ENCODE data around the gene RAPH1.
"Not testable (repeated sequence)": the region's sequence is repeated elsewhere in the genome, so short reads cannot be mapped to it uniquely, and the experiment has no call there.

RAPH1 gene

DNA sequence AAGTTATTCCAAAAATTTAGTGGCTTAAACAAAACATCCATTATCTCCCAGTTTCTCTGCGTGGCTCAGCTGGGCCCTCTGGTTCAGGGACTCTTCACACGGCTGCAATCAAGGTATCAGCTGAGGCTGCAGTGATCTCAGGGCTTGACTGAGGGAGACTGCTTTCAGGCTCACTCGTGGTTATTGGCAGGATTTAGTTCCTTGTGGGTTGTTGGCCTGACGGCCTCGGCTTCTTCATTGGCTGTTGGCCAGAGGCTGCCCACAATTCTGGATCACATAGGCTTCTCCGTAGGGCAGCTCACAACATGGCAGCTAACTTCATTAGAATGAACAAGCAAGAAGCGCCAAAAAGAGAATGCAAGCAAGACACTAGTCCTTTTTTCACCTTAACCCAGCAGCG is 116.8 kb downstream of the RAPH1 start:
- no peak for DNase-seq

DNA sequence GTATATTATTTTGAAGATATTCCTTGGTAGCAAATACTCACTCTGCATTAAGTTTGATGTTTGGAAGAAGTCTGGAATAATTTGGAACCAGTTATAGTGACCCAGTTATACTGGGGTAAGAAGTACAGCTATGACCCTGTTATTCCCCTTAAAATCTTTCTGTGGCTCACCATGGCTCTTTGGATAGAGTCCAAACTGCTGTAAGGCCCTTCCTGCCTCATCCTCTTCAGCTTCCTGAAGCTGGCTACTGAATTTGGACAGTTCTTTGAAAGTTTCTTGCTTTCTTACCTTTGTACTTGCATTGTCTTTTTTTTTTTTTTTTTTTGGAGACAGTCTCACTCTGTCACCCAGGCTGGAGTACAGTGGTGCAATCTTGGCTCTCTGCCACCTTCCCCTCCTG is 121.3 kb downstream of the RAPH1 start:
- DNase-seq, result no peak

DNA sequence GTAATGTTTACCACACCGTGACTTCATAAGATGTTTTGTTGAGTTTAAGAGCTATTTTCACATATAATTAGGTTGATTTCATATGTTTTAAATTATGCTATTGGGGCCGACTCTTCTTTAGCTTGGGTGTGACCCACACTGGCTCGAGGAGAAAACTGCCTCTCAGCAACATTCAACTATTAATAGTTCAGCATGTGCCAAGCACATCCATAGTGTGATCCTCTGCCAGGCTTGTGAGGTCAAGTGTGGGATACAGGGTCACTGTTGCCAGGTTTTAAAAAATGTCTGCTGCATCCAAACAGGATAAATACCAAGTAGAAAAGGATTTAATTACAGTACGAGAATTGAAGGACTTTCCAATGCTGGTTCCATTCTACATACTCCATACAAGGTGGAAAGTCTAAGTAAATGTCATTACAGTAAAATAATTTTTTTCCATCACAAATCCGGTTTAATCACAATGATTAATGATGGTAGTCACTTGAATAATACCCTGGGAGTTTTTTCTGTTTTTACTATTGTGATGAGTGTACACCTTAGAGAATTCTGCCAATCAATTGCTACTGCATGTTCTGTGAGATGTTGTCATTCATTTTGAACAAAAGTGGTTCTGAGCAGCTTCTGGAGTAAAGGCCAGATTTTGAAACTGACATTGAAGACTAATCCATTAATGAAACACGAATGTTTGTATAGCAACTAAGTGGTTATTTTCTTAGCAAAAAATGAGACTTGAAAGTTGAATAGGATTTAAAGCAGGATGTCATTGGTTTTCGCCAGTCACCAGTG is 122.4 kb downstream of the RAPH1 start:
- DNase-seq, result no peak

DNA sequence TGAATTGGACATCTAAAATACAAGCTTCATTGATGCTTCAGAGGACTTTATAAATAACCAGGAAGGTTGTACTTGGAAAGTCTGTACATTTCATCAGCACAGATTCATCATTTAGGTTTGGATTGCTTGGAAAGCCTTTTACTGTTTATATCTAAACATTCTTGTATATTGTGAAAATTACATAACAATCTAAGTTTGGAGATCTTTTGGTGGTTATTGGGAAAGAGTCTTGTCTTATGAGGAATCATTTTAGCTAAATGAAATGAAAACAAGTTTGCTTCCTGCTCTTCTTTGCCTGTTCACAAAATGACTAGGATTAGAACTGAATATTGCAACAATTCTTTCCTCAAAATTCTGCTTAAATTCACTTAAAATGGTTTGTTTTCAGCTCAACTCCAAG is 127.6 kb downstream of the RAPH1 start:
- DNase-seq, result no peak

DNA sequence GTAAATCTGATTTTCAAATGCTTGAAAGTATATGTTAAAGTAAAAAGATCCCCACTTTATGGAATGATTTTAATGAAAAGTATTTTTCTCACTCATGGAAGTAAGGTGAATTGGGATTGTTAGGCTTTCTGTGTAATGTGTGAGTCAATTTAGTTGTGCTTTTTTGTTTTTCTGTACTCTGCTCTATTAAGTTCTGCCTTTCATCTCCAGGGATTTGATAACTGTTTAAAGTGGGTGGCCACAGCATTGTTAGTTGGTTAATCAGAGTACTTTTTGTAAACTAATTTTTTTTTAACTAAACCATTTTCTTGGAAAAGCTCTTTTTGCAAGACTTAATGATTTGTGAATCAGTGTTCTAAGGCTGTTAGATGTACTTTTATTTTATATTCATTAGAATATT is 130.1 kb downstream of the RAPH1 start:
- DNase-seq, result no peak

DNA sequence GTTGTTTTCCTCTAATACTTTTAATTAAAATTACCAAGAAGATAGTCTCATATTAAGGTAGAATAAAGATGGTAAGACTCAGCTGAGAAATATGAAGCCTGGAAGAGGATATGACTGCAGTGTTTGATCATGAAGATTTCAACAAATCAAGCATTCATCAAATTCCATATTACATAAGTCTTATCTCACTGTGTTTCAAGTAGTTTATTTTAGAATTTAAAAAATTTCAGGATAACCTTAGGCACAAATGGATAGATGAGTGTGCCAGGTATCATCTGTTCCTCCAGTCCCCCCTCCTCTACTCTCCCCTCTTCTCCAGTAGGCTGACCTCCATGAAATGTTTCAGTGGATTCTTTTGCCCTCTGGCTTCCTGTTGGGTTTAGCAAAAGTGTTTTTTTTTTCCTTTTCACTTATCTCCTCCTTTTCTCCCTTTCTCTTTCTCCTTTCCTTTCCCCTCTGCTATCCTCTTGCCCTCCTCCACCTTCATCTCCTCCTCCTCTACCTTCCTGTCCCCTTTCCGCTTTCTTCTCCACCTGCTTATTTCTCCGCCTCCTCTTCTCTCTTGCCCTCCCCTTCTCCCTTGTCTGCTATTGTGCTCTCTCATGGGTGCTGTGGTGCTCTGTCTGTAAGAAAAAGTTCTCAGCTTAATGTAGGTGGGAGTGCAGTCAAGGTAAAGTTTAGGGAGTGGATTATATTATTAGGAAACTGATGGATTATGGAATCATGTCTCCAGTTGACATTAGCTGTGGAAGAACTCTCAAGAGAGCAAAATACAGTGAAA is 134.1 kb downstream of the RAPH1 start:
- no peak for DNase-seq

DNA sequence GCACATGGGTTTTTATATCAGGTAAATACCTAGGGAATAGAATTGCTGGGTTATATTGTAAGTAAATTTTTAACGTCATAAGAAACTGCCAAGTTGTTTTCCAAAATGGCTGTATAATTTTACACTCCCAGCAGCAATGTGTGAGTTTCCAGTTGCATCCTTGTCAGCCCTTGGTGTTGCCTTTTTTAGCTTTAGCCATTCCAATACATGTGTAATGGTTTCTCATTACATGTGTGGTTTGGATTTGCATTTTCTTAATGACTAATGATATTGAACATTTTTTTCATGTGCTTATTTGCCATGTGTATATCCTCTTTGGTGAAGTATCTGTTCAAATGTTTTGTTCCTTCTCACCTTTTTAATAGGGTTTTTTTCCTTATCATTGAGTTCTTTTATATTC is 136.1 kb downstream of the RAPH1 start:
- DNase-seq, result no peak

DNA sequence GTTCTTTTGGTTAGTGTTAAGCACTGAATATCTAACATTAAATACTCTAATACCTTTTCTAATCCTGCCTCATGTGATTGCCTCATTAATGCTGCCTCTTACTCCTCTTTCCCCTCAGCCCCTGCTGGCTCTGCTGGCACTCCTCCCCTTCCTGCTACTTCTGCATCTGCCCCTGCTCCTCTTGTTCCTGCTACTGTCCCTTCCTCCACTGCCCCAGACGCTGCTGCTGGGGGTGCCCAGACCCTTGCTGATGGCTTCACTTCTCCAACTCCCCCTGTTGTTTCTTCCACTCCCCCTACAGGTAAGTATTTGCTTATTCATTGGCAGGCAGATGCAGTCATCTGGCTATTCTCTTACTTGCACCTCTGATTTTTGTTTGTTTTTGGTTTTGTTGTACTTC is 138.4 kb downstream of the RAPH1 start:
- DNase-seq, result no peak

DNA sequence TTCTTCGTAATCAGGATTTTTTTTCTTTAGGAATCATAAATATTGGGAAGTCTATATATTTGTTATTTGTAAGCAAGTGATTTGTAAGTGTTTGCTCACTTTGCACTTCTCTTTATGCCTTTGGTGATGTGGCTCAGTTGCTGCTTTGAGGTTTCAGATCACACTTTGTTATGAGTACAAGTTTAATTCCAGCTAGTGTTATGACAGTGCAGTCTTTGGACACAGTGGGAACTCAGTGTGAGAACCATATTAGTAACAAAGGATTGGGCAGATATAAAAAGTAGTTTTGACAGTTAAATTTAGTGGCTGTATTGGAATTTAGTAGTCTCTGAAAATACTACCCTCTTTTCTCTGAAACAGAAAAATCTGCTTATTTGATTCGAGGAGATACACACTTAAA is 139.2 kb downstream of the RAPH1 start:
- DNase-seq, result no peak

DNA sequence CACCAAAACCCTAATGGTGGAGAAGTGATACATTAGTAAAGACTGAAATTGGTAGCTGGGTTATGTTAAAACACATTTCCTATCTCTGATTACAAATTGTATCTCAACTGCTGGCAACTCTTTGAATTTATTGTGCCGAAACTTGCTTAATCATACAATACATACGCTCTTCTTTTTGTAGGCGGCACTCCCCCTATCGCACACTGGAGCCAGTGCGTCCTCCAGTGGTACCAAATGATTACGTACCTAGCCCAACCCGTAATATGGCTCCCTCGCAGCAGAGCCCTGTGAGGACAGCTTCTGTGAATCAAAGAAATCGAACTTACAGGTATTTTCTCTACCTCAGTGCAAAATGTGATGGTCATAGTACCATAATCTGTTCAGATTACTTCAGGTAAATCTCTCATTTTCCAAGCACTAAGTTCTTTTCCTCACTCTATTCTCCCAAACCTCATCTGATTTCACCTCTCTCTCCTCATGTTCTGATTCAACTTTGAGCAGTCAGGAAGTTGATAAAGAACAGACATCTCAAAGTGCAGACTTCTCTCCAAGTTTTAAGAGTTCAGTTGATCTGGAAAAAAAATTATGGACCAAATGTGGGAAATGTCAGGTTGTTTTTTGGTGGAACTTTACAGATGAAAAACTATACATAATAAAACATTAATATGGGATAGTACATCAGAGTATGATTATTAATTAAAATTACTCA is 140.4 kb downstream of the RAPH1 start:
- no peak for DNase-seq

DNA sequence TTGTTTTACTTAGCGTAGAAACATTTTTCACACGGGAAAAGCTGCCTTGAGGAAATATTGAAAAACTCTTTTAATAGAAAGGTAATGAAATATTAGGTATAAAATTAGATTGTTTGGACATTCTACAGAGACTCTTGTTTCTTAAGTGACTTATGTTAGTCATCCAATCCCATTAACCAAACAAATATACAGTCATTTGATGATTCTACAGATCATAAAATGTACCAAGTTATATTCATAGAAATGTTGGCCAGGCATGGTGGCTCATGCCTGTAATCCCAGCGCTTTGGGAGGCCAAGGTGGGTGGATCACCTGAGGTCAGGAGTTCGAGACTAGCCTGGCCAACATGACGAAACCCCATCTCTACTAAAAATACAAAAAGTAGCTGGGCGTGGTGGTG is 146.9 kb downstream of the RAPH1 start:
- DNase-seq, result not testable (repeated sequence)

DNA sequence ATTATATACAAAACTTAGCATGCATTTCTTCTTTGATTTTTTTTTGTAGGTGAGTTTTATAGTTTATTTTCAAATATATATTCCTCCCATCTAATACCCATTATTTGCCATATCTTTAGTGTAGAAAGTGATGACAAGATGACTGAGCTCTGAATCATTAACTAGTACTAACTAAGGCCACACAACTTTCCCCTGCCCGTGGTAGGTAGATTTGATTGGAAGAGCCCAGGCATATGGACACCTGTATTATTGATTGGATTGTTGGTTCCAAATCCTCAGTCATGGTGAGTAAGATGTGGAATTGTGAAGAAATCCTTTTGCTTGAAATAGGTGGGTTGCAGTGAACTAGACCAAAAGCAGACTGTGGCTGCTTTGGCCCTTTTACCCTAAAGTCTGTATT is 152.1 kb downstream of the RAPH1 start:
- DNase-seq, result no peak

DNA sequence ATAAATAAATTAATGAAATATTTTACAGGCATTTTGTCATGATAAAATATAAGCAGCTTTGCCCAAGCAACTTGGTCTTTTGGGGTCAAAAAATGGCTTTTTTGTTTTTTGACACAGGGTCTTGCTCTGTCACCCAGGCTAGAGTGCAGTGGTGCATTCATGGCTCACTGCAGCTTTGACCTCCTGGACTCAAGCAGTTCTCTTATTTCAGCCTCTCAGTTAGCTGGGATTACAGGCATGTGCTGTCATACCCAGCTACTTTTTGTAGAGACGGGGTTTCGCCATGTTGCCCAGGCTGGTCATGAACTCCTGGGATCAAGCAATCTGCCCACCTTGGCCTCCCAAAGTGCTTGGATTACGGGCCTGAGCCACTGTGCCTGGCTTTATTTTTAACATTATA is 155.9 kb downstream of the RAPH1 start:
- DNase-seq, result no peak

DNA sequence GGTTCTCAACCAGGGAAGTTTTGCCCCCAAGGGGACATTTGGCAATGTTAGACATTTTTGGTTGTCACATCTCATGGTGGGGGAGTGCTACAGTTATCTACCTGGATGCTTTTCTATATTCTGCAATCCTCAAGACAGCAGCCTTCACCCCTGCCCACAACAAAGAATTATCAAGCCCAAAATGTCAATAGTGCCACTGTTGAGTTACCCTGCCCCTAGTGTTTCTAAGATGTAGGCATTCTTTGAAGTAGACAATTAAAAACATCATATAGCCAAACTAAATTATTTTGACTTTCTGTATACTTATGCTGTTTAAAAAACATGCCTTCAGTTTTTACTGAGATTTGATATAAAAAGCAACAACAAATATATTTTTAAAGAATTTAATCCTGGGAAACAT is 158.9 kb downstream of the RAPH1 start:
- DNase-seq, result no peak

DNA sequence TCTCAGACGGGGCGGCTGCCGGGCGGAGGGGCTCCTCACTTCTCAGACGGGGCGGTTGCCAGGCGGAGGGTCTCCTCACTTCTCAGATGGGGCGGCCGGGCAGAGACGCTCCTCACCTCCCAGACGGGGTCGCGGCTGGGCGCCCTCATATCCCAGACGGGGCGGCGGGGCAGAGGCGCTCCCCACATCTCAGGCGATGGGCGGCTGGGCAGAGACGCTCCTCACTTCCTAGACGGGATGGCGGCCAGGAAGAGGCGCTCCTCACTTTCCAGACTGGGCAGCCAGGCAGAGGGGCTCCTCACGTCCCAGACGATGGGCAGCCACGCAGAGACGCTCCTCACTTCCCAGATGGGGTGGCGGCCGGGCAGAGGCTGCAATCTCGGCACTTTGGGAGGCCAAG is 162.4 kb downstream of the RAPH1 start:
- not testable (repeated sequence) for DNase-seq

DNA sequence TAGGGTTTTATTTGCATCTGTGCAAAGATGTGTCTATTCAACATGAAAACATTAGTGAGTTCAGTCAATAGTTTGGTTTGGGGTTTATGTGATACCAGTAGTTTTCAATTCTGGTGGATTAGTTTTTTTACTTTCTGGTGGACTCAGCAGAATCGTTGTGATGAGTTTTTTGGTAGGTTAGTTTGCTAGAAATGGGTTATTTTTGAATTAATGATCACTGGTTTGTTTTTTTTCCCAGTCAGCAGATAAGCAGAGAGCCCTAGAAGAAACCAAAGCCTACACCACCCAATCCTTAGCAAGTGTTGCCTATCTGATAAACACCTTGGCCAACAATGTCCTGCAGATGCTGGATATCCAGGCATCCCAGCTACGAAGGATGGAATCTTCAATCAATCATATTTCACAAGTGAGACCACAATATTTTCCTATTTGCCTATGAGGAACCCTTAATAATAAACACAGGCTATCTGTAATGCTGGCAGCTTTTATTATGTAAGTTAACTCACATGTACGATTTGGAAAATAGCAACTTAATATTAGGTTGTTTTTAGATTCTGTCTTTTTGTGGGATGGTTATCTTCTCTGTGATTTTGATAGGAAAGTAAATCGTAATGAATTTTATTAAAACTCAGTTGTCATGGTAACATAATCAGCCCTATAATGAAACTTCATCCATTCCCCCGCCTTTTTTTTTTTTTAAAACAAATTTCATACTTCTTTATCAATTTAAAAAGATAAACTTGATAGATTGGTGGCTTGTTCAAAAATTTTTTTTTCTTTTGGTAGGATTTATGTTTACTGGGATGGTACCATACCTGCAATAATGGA is 168.2 kb downstream of the RAPH1 start:
- DNase-seq, result no peak

DNA sequence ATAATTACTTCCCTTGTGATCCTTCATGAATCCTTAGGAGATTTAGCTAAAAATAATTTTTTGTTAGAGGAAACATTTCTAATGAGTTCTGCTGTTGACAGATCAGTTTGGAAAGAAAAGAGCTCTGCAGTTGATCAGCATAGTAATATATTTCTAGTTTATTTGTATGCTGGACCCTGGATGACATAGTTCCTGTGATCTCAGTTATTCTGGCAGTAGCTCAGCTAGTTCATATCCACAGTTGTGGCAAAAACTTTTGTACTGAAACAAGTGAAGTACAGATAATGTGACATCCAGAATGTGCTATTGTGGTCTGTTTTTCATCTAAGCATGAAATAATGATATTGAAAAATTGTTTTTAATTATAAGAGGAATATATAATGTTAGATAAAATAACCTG is 173.2 kb downstream of the RAPH1 start:
- no peak for DNase-seq

DNA sequence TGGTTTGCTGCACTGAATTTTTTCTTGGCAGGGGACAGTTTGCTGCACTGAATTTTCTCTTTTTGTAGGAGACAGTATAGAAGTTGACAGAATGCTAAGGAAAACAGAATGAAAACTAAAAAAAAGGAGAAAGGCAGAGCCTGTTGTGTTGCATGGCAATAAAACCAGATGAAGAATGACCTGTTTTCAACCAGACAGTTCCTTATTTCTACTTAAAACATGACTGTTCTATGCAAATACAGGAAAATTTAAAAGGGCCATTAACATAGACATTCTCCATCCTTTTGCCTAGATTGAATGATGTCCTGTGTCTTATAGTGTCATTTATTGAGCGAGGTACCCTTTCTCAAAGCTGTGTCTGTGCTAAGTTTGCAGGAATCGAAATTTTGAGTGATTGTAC is 173.6 kb downstream of the RAPH1 start:
- DNase-seq, result no peak

DNA sequence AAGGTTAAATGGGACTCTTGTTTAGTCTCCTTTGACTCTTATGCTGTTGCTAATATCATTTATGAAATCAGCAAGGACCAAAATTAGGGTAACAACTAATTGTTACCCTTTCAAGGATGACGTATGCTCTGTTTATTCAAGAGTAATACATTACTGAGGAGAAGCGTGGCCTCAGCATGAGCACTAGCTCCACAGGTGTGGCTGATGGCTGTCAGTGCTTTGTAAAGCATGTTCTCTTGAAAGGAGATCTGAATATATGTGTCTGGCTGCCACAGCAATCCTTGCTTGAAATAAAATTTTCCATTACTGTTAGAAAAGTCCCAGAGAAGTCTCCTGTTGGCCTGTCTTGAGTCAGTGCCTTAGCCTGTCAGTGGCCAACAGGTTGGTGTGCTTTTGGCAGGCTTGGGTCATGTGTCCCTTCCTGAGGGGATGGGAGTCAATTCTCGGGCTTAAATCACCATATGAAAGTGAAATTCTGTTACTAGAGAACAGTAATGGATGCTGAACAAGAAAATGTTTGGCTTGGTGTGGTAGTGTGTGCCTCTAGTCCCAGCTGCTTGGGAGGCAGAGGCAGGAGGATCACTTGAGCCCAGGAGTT is 174.2 kb downstream of the RAPH1 start:
- no peak for DNase-seq

DNA sequence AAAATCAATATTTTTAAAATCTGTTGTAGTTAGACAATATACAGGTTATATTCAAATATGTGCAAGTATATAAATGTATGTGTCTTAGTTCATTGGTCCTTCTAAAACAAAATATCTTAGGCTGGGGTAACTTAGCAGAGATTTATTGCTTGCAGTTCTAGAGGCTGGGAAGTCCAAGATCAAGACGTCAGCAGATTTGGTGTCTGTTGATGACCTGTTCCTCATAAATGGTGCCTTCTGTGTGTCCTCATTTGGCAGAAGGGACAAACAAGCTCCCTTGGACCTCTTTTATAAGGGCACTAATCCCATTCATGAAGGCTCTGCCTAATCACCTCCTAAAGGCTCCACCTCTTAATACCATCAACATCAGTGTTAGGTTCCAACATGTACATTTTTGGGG is 175.7 kb downstream of the RAPH1 start:
- DNase-seq, result no peak

DNA sequence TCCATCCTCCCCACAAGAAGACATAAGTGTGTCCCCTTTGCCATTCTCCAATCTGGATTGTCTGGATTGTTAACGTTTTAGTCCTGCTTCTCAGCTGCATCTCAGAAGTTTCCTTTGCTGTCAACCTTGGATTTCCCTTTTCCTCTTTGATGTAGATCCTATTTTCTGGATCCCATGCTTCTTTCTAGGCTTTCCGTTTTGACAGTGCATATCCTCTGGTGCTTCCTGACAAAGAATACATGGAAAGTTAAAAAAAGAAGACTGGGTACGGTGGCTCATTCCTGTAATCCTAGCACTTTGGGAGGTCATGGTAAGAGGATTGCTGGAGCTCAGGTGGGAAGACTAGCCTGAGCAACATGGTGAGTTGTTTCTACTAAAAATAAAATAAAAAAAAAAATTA is 180.1 kb downstream of the RAPH1 start:
- DNase-seq, result no peak

DNA sequence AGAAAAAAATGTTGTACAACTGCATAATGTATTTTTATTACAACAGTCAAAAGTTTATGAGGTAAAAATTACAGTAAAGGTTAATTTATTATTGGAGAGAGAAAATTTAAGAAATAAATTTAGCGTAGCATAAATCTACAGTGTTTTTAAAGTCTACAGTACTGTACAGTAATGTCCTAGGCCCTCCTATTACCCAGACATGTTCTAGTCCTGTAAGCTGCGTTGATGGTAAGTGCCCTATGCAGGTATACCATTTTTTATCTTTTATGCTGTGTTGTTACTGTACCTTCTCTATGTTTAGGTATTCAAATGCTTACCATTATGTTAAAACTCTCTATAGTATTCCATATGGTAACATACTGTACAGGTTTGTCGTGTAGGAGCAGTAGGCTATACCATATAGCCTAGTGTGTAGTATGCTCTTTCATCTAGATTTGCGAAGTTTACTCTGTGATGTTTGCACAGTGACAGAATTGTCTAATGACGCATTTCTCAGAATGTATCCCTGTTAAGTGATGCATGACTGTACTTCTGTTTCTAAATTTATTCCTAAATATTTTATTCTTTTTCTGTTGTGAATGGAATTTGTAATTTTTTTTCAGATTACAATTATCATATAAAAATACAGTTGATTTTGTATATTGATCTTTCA is 182.4 kb downstream of the RAPH1 start:
- no peak for DNase-seq

Data from activated CD4-positive, CD25-positive, alpha-beta regulatory T cell (primary cell).